Tibial artery (tissue), 4 donors: ENCODE measurements around the gene POFUT2.

Source experiments
- DNase-seq, 2 donors: peaks; one replicate each; pipeline ENCODE4 v3.0.0-alpha.2; 2019
- H3K27ac ChIP-seq, 2 donors: fragments of 200-600 bp; sonication (generic) in 1 of 2; 1 replicate in 1 of 2; 2 replicates in 1 of 2; pipeline ENCODE4 v1.5.1; 2018 to 2019; ENCODE audit warnings: mild to moderate bottlenecking in 1 of 2
- H3K27me3 ChIP-seq, 2 donors: fragments of 200-600 bp; sonication (generic) in 1 of 2; one replicate each; pipeline versions ENCODE4 v1.5.1 to v1.6.0; 2016 to 2019
- H3K36me3 ChIP-seq, 3 donors: fragments of 200-600 bp; sonication (generic) in 2 of 3; one replicate each; pipeline ENCODE4 v1.5.1; 2016 to 2019; ENCODE audit warnings: mild to moderate bottlenecking in 2 of 3
- H3K4me1 ChIP-seq, 4 donors: fragments of 200-600 bp; sonication (generic) in 2 of 4; 1 replicate in 3 of 4; 2 replicates in 1 of 4; pipeline ENCODE4 v1.5.1; 2016 to 2019
- H3K4me3 ChIP-seq, 2 donors: fragments of 200-600 bp; sonication (generic) in 1 of 2; 1 replicate in 1 of 2; 2 replicates in 1 of 2; pipeline ENCODE4 v1.5.1; 2018 to 2019; ENCODE audit warnings: mild to moderate bottlenecking in 2 of 2
- H3K9me3 ChIP-seq, 3 donors: fragments of 200-600 bp; sonication (generic) in 1 of 3; one replicate each; pipeline ENCODE4 v1.5.1; 2016 to 2019
- intact Hi-C: fragments of 100-400 bp; cut with DNase I; formaldehyde crosslinking; loops from one replicate; pipeline ENCODE4 v1.15.0; 2023; ENCODE audit warnings: low total_unique reads
- TF ChIP-seq, protein P1 (sequence below), 2 experiments: fragments of 200-600 bp in 1 of 2; fragments of 450-650 bp in 1 of 2; IDR thresholded peaks; one replicate each; pipeline ENCODE4 v1.5.1; 2017 to 2019; ENCODE audit warnings: antibody characterized with exemption in 2 of 2, mild to moderate bottlenecking in 1 of 2, moderate library complexity in 1 of 2

POFUT2 gene

DNA sequence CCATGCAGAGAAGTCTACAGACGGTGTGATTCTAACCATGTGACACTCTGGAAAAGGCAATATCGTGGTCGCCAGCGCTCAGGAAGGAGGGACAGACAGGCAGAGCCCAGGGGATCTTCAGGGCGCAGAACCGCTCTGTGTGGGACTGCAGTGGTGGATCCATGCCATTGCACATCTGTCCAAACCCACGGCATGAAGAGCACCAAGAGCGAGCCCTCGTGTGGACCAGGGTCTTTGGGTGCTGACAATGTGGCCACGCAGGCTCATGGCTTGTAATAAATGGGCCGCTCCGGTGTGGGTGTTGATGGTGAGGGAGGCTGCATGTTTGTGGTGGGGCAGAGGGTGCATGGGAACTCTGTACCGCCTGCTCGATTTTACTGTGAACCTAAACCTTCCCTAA, 25.3 kb upstream of the POFUT2 start:
- intact Hi-C loops = no loop called here
- TF ChIP-seq, protein P1, sequence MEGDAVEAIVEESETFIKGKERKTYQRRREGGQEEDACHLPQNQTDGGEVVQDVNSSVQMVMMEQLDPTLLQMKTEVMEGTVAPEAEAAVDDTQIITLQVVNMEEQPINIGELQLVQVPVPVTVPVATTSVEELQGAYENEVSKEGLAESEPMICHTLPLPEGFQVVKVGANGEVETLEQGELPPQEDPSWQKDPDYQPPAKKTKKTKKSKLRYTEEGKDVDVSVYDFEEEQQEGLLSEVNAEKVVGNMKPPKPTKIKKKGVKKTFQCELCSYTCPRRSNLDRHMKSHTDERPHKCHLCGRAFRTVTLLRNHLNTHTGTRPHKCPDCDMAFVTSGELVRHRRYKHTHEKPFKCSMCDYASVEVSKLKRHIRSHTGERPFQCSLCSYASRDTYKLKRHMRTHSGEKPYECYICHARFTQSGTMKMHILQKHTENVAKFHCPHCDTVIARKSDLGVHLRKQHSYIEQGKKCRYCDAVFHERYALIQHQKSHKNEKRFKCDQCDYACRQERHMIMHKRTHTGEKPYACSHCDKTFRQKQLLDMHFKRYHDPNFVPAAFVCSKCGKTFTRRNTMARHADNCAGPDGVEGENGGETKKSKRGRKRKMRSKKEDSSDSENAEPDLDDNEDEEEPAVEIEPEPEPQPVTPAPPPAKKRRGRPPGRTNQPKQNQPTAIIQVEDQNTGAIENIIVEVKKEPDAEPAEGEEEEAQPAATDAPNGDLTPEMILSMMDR (IDR thresholded peaks at IDR 0.05) = no peak
- no peaks in the 10 kb centered on the region for H3K36me3 ChIP-seq
- H3K4me1 ChIP-seq = peaks cover 4 to 40% (median 30%) of the 10 kb centered on the region in 4 donors
- no peak overlapping the region for H3K4me3 ChIP-seq
- no peak overlapping the region for H3K27ac ChIP-seq
- DNase-seq = peak in 1 of 2 donors; percentile 41
- H3K27me3 ChIP-seq = no peaks in the 10 kb centered on the region
- no peaks in the 10 kb centered on the region for H3K9me3 ChIP-seq

GRCh38 chr21:45312296-45312695, 24.6 kb upstream of the POFUT2 start:
- no peaks in the 10 kb centered on the region for H3K27me3 ChIP-seq
- no peaks in the 10 kb centered on the region for H3K9me3 ChIP-seq
- H3K27ac ChIP-seq = no peak overlapping the region
- no peak overlapping the region for H3K4me3 ChIP-seq
- H3K36me3 ChIP-seq = no peaks in the 10 kb centered on the region
- intact Hi-C loops = no loop called here
- peaks cover 0 to 40% (median 27%) of the 10 kb centered on the region in 4 donors for H3K4me1 ChIP-seq
- no peak for DNase-seq
- TF ChIP-seq, protein P1 (IDR thresholded peaks at IDR 0.05) = no peak

DNA sequence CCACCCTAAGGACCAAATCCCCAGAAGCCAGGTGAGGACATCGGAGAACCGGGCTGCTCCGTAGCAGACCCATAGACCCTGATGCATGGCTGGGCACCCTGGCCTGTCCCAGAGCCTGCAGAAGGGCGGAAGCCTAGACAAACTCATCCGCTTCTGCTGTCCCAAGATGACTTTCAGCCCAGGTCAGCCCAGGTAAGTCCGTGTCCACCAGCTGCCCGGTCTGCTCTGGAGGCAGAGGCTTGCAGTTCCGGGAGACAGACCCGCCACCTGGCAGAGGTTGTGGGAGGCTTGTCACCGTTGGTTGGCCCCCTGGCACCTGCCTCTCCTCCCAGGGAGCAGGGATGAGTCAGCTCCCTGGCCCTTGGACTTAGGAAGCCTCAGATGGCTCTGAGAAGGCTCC, 22.8 kb upstream of the POFUT2 start:
- H3K27ac ChIP-seq = peak overlapping the region; percentile 28 to 98
- no peaks in the 10 kb centered on the region for H3K9me3 ChIP-seq
- intact Hi-C loops = no loop called here
- TF ChIP-seq, protein P1 (IDR thresholded peaks at IDR 0.05) = no peak
- no peaks in the 10 kb centered on the region for H3K27me3 ChIP-seq
- peak in 1 of 2 donors; percentile 49 for DNase-seq
- no peaks in the 10 kb centered on the region for H3K36me3 ChIP-seq
- H3K4me3 ChIP-seq = no peak overlapping the region
- peaks cover 0 to 43% (median 33%) of the 10 kb centered on the region in 4 donors for H3K4me1 ChIP-seq

DNA sequence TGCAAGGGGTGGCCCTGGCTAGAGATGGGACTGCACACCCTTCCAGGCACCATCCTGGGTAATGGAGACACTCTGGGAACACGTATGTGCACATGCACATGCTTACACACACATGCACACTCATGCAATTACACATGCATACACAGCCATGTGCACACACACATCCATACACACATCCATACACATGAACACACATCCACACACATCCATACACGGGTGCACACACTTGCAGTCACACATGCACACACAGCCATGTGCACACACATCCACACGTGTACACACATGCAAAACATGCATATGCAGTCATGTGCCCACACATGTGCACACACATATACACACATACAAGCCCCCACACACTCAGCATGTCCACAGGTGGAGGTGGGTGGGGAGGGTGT, 22.3 kb upstream of the POFUT2 start:
- TF ChIP-seq, protein P1 (IDR thresholded peaks at IDR 0.05) = no peak
- intact Hi-C loops = loop anchor here (5.0 kb wide), 1 partner anchor 122 kb away; no protein-coding TSS in a partner anchor
- Histone ChIP-seq H3K27ac (peak overlapping the region; percentile 69 to 98), H3K4me3 (no peak overlapping the region), H3K27me3 (no peaks in the 10 kb centered on the region), H3K36me3 (no peaks in the 10 kb centered on the region), H3K9me3 (no peaks in the 10 kb centered on the region), H3K4me1 (peaks cover 0 to 43% (median 33%) of the 10 kb centered on the region in 4 donors)
- DNase-seq = no peak

GRCh38 chr21:45309069-45309986, 21.6 kb upstream of the POFUT2 start:
- peaks cover 0 to 43% (median 33%) of the 10 kb centered on the region in 4 donors for H3K4me1 ChIP-seq
- no peaks in the 10 kb centered on the region for H3K27me3 ChIP-seq
- peak in 1 of 2 donors; percentile 89 for DNase-seq
- no peaks in the 10 kb centered on the region for H3K9me3 ChIP-seq
- H3K36me3 ChIP-seq = no peaks in the 10 kb centered on the region
- no peak overlapping the region for H3K4me3 ChIP-seq
- TF ChIP-seq, protein P1 (IDR thresholded peaks at IDR 0.05) = peak; percentile 55 to 69
- H3K27ac ChIP-seq = peak overlapping the region; percentile 69 to 98
- intact Hi-C loops = loop anchor here (5.0 kb wide), 1 partner anchor 123 kb away; no protein-coding TSS in a partner anchor
